M059J (cell line): Measurements from ENCODE around the gene WFS1. TPM values are rescaled to one million over a fixed set of nuclear protein-coding genes. Genes with fewer than 3 reads are reported as not detected.

Experiments used
- DNase-seq: peaks from one replicate; pipeline ENCODE4 v3.0.0-alpha.2; 2012; ENCODE audit warnings: low read depth
- total RNA-seq: library from RNA; depleted of rRNA; stranded (reverse); fragments of >200 nt; shearing (Covaris generic); gene quantifications from 2 replicates; pipeline ENCODE4 v1.2.3, GENCODE V29; 2014

The WFS1 gene
- total RNA-seq, 1 experiment from 2014 or later, result 56.7 TPM

- DNase-seq, result no peak
These were observed 30.7 kb downstream of the WFS1 start for GRCh38 chr4:6300359-6300758.

- no peak for DNase-seq
These were observed 31.5 kb downstream of the WFS1 start for GRCh38 chr4:6301051-6301731.

- DNase-seq, result no peak
These were observed 32.2 kb downstream of the WFS1 start for GRCh38 chr4:6301732-6302442.

GRCh38 chr4:6302869-6303268 is 33.2 kb downstream of the WFS1 start:
- DNase-seq, result no peak

GRCh38 chr4:6303943-6304342 is 34.3 kb downstream of the WFS1 start:
- no peak for DNase-seq

GRCh38 chr4:6306299-6306698 is 36.6 kb downstream of the WFS1 start:
- no peak for DNase-seq

- no peak for DNase-seq
These were observed 37.6 kb downstream of the WFS1 start for GRCh38 chr4:6307230-6307629.

GRCh38 chr4:6307891-6308290 is 38.2 kb downstream of the WFS1 start:
- DNase-seq, result no peak

- DNase-seq, result peak; percentile 28
These were observed 39.4 kb downstream of the WFS1 start for GRCh38 chr4:6308899-6309643.

- DNase-seq, result no peak
These were observed 40.1 kb downstream of the WFS1 start for GRCh38 chr4:6309777-6310176.

GRCh38 chr4:6313216-6313615 is 43.6 kb downstream of the WFS1 start:
- no peak for DNase-seq

GRCh38 chr4:6316461-6317003 is 46.9 kb downstream of the WFS1 start:
- no peak for DNase-seq

- no peak for DNase-seq
These were observed 48.6 kb downstream of the WFS1 start for GRCh38 chr4:6318206-6318605.

GRCh38 chr4:6319530-6320150 is 50.0 kb downstream of the WFS1 start:
- DNase-seq, result peak; percentile 28

GRCh38 chr4:6320663-6321062 is 51.0 kb downstream of the WFS1 start:
- no peak for DNase-seq

- no peak for DNase-seq
These were observed 51.7 kb downstream of the WFS1 start for GRCh38 chr4:6321361-6321760.

- DNase-seq, result no peak
These were observed 52.6 kb downstream of the WFS1 start for GRCh38 chr4:6322067-6322760.

- DNase-seq, result no peak
These were observed 53.3 kb downstream of the WFS1 start for GRCh38 chr4:6322761-6323566.

GRCh38 chr4:6324461-6324998 is 54.9 kb downstream of the WFS1 start:
- DNase-seq, result no peak
